Suprapubic skin (tissue), 4 donors: ENCODE data around the gene GYS2. TPM values are rescaled to one million over a fixed set of nuclear protein-coding genes. Genes with fewer than 3 reads are reported as not detected.

ENCODE experiments used
- DNase-seq, 2 donors: peaks; one replicate each; pipeline ENCODE4 v3.0.0-alpha.2; 2019; ENCODE audit warnings: low spot score in 2 of 2
- H3K27ac ChIP-seq: fragments of 200-600 bp; sonication (generic); one replicate; pipeline ENCODE4 v1.5.1; 2019
- H3K27me3 ChIP-seq: fragments of 200-600 bp; sonication (generic); one replicate; pipeline ENCODE4 v1.5.1; 2019
- H3K36me3 ChIP-seq: fragments of 200-600 bp; sonication (generic); one replicate; pipeline ENCODE4 v1.5.1; 2019
- H3K4me1 ChIP-seq: fragments of 200-600 bp; sonication (generic); one replicate; pipeline ENCODE4 v1.5.1; 2019
- H3K4me3 ChIP-seq: fragments of 200-600 bp; sonication (generic); one replicate; pipeline ENCODE4 v1.5.1; 2019; ENCODE audit warnings: mild to moderate bottlenecking
- H3K9me3 ChIP-seq: fragments of 200-600 bp; sonication (generic); one replicate; pipeline ENCODE4 v1.5.1; 2019
- EP300 ChIP-seq: sonication (generic); formaldehyde crosslinking; IDR thresholded peaks from one replicate; pipeline ENCODE4 v1.6.1; 2017; ENCODE audit warnings: antibody characterized with exemption
- POLR2A ChIP-seq, 2 donors: fragments of 450-650 bp; IDR thresholded peaks; one replicate each; pipeline ENCODE4 v1.6.1; 2017; ENCODE audit warnings: antibody characterized with exemption in 2 of 2, mild to moderate bottlenecking in 2 of 2, moderate library complexity in 2 of 2
- POLR2AphosphoS5 ChIP-seq, 3 donors: sonication (generic); formaldehyde crosslinking; IDR thresholded peaks; one replicate each; pipeline ENCODE4 v1.6.1; 2017; ENCODE audit warnings: antibody characterized with exemption in 3 of 3
- WGBS: methylation state at CpG from one replicate; pipeline ENCODE4 v1.1.5; 2018; 5-methylcytosine and 5-hydroxymethylcytosine counted together
- total RNA-seq, 4 donors: library from RNA; depleted of rRNA; stranded (reverse); fragments of >200 nt; gene quantifications; one replicate each; pipeline ENCODE4 v1.1.0, GENCODE V29; 2016
- TF ChIP-seq, protein P1 (sequence below), 2 donors: fragments of 200-600 bp in 1 of 2; fragments of 450-650 bp in 1 of 2; sonication (generic) in 1 of 2; IDR thresholded peaks; one replicate each; pipeline ENCODE4 v1.5.1; 2016 to 2019; ENCODE audit warnings: antibody characterized with exemption in 2 of 2, mild to moderate bottlenecking in 1 of 2, moderate library complexity in 1 of 2

Gene GYS2
- under 1 TPM in 1 of 4 donors, not detected in 3; 0.32 TPM for total RNA-seq

DNA sequence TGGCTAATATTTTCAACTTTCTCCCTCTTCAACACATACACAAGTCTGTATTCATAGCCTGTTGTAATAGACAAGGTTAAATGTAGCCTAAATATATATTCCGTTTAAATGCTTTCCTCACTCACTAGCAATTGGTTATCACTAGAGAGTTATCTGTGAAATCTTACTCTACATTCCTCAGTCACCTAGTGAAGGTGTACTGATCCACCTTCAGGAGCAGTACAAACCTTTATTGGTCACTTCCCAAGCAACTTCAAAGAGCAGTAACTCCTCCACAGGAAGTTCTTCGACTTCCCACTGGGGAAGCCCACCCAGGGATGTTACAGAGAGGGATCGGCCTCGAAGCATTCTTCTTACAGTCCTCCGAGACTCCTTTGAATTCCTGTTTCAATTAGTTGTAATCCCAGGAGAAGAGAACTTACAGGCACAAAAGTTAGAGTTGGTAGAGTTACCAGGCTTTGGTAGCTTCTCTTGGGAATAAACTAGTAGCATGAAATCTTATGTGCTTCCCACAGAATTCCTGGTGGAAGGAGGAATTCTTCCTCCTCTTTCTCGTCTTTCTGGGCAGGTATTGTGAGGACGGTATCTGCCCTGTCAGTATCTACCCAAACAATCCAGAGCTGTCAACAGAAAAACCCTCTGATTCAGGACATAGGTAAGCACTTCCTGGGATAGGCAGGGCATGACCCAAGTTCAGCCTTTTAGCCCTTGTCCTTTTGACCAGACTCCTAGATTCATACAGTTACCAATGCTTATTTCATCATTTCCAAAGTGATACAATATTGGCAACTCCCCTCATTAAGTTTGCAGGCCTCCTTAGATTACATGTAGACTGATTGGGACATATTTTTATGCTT lies at the start of gene GYS2:
Gene GYS2 (minus strand): TSS at position 603 of the 857 bp plus-strand sequence. CDS start 255 bp downstream, at position 348.
- 62% methylated on average over 7 of the region's 7 CpGs for WGBS
- Histone ChIP-seq H3K4me1 (no peaks in the 10 kb centered on the region), H3K4me3 (no peak within 1 kb of the TSS), H3K27ac (no peak within 1 kb of the TSS), H3K9me3 (no peaks in the 10 kb centered on the region), H3K27me3 (no peaks in the 10 kb centered on the region), H3K36me3 (no peaks in the 10 kb centered on the region)
- no peak for DNase-seq
- no peak for TF ChIP-seq POLR2AphosphoS5 (IDR thresholded peaks at IDR 0.05)
- TF ChIP-seq, protein P1, sequence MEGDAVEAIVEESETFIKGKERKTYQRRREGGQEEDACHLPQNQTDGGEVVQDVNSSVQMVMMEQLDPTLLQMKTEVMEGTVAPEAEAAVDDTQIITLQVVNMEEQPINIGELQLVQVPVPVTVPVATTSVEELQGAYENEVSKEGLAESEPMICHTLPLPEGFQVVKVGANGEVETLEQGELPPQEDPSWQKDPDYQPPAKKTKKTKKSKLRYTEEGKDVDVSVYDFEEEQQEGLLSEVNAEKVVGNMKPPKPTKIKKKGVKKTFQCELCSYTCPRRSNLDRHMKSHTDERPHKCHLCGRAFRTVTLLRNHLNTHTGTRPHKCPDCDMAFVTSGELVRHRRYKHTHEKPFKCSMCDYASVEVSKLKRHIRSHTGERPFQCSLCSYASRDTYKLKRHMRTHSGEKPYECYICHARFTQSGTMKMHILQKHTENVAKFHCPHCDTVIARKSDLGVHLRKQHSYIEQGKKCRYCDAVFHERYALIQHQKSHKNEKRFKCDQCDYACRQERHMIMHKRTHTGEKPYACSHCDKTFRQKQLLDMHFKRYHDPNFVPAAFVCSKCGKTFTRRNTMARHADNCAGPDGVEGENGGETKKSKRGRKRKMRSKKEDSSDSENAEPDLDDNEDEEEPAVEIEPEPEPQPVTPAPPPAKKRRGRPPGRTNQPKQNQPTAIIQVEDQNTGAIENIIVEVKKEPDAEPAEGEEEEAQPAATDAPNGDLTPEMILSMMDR (IDR thresholded peaks at IDR 0.05) = no peak
- no peak for TF ChIP-seq POLR2A (IDR thresholded peaks at IDR 0.05)
- TF ChIP-seq EP300 = no peak

DNA sequence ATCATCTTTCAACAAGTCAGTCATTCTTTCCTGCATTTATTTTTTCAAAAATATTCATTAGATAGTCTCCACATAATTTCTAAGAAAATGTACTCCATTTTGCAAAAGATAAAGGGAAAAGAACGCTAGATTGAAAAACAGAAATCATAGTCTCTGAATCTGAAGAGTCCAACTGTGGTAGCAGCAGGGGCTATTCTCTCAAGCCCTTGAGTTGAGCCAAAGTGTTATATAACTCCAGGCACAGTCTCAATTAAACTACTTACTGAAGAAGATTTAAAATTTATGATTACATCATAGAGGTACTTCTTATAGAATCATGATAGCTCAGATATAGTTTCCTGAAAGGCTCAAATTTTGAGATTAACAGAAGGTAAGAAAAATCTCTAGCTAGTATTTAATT lies 47.2 kb upstream of the GYS2 start:
- H3K4me1 ChIP-seq = peaks cover 10% of the 10 kb centered on the region
- no peaks in the 10 kb centered on the region for H3K9me3 ChIP-seq
- peaks cover 32% of the 10 kb centered on the region for H3K36me3 ChIP-seq
- H3K27ac ChIP-seq = no peak overlapping the region
- WGBS = 93% methylated on average over 1 of the region's 1 CpG
- no peak for DNase-seq
- no peaks in the 10 kb centered on the region for H3K27me3 ChIP-seq
- TF ChIP-seq, protein P1 (IDR thresholded peaks at IDR 0.05) = no peak
- TF ChIP-seq POLR2AphosphoS5 (IDR thresholded peaks at IDR 0.05) = no peak
- H3K4me3 ChIP-seq = no peak overlapping the region

DNA sequence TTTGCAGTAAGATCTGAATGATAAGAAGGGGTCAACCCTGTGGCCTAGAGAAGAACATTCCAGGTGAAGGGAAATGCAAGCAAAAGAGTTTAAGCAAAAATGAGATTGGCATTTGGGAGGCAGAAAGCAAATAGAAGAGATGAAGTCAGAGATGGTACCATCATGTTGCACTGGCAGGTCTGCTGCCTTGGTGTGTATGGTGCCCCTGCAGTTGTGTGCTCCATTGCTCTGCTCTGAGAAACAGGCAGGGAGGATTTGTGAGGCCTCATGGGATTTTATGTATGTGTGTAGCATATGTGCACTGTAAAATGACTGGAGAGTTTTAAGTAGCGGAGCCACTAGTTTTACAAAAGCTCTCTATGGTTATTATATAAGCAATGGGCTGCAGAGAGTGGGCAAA lies 46.4 kb upstream of the GYS2 start:
- H3K4me3 ChIP-seq = no peak overlapping the region
- H3K4me1 ChIP-seq = peaks cover 4% of the 10 kb centered on the region
- DNase-seq = no peak
- no peaks in the 10 kb centered on the region for H3K9me3 ChIP-seq
- peaks cover 36% of the 10 kb centered on the region for H3K36me3 ChIP-seq
- WGBS = 89% methylated on average over 1 of the region's 1 CpG
- TF ChIP-seq EP300 (no peak), POLR2A (IDR thresholded peaks at IDR 0.05) (no peak), POLR2AphosphoS5 (IDR thresholded peaks at IDR 0.05) (no peak)
- TF ChIP-seq, protein P1 (IDR thresholded peaks at IDR 0.05) = no peak
- H3K27me3 ChIP-seq = no peaks in the 10 kb centered on the region
- no peak overlapping the region for H3K27ac ChIP-seq

DNA sequence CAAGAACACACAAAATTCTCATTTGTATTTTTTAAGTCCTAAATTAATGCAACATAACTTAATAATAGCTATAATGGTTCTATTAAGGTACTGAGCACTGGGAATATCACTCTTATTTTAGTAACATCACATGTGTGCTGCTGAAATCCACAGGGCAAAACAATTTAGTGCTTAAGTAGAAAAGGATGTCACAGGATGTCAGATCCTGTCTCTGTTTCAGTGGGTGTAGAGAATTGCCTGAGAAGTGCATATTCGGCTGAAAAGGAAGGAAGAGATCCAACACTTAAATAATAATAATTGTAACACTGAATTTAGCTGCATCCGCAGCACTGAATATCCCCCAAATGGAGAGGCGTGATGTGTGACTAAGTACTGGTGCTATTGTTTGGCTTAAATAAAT lies 44.4 kb upstream of the GYS2 start:
- TF ChIP-seq EP300 (no peak), POLR2A (IDR thresholded peaks at IDR 0.05) (no peak), POLR2AphosphoS5 (IDR thresholded peaks at IDR 0.05) (no peak)
- TF ChIP-seq, protein P1 (IDR thresholded peaks at IDR 0.05) = no peak
- Histone ChIP-seq H3K4me1 (no peaks in the 10 kb centered on the region), H3K27me3 (no peaks in the 10 kb centered on the region), H3K9me3 (no peaks in the 10 kb centered on the region), H3K27ac (no peak overlapping the region), H3K36me3 (peaks cover 38% of the 10 kb centered on the region), H3K4me3 (no peak overlapping the region)
- DNase-seq = no peak
- WGBS = 56% methylated on average over 3 of the region's 3 CpGs

DNA sequence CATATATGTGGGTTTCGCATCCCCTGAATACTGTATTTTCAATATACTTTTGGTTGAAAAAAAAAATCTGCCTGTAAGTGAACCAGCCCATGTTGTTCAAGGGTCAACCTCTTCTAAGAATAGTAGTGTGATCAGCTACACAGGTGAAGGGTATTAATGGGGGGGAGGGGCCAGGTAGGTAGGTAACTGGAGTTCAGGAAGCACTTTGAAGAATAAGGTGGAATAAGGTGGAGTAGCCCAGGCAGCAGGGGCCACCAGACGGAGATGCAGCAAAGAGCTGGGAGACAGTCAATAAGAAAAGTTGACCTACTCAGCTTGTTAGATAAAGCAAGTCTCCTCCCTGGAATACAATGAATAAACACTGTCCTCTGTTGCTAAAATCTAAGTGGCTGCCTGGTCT lies 43.7 kb upstream of the GYS2 start:
- no peak for TF ChIP-seq EP300
- no peak for TF ChIP-seq POLR2AphosphoS5 (IDR thresholded peaks at IDR 0.05)
- TF ChIP-seq POLR2A (IDR thresholded peaks at IDR 0.05) = no peak
- TF ChIP-seq, protein P1 (IDR thresholded peaks at IDR 0.05) = no peak
- peaks cover 40% of the 10 kb centered on the region for H3K36me3 ChIP-seq
- H3K9me3 ChIP-seq = no peaks in the 10 kb centered on the region
- no peaks in the 10 kb centered on the region for H3K27me3 ChIP-seq
- 95% methylated on average over 2 of the region's 2 CpGs for WGBS
- no peaks in the 10 kb centered on the region for H3K4me1 ChIP-seq
- no peak overlapping the region for H3K27ac ChIP-seq
- H3K4me3 ChIP-seq = no peak overlapping the region
- DNase-seq = no peak
